ENCODE data around the gene NPAS4.
A peak's percentile ranks its signal among the peaks of the same experiment; 100 is the strongest.
"Not testable (repeated sequence)": the region's sequence is repeated elsewhere in the genome, so short reads cannot be mapped to it uniquely, and the experiment has no call there.

NPAS4 gene

DNA sequence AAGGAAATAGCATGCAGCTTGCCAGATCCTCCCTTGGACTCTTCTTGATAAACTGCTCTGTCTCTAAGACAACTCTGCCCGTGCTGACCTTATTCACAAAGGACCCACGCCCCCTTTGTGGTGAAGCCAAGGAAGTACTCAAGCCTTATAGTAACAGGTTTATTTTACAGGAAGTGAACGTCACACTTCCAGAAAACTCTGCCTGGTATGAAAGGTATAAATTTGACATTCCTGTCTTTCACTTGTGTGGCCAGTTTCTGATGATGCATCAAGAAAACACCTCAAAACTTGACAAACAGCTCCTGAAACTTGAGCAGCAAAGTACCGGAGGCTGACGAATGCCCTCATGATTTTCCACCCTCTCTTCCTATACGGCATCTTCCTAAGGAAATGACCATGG lies 33.4 kb downstream of the NPAS4 start:
- DNase-seq: no peak

DNA sequence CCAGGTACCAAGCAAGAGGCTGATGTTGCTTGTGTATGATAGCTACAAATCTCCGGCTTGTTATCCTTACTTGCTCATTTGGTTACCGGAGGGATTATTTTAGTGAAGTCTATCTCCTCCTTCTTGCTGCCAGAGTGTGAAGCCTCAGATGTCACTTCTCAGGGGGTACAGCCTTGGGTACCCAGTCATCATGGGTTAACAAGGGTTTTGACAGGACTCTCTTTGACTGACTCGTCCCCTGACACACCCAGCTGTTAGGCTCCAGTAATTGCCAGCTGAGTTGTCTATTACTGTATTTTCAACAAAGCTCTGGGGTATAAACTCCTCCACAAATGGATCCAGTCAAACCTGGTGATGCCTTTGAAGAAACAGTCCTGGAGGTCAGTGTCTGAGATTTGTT lies 34.0 kb downstream of the NPAS4 start:
- no peak for DNase-seq

DNA sequence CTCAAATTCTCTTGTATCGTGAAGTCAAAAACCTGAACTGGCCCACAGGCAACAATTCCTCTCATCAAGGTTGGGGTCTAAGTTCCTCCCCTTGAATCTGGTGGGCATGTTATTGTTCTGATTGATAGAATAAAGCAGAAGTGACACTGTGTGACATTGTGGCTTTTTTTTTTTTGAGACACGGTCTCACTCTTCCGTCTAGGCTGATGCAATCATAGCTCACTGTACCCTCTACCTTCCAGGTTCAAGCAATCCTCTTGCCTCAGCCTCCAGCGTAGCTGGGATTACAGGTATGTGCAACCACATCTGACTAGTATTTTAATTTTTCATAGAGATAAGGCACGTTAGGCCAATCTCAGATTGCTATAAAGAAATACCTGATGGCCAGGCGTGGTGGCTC lies 37.0 kb downstream of the NPAS4 start:
- DNase-seq: no peak

DNA sequence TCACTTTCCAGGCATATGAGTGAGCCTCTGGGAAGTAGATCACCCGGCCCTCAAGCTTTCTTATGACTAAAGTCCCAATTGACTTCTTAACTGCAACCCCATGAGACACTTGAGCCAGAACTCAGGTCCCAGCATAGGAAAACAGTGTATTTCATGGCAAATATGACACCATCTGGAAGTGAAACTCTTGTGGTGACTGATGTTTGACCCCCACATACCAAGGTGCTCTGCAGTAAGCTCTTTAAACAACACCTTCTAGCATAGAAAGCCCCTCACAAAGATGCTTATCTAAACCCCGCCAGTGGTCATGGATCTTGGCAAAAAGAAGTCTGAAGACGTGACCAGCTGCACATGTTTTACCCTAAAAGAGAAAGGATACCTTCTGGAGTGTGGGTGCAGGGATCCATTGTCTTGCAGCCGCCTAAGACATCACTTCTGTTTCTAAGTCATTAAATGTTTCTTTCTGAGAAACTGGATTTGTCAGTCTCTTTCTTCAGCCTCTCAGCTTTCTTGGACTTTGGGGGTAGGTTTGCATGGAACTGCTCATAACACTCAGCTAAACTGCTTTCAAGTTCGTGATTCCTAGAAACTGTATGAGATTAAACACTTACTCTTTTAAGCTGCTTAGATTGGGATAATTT lies 38.4 kb downstream of the NPAS4 start:
- no peak for DNase-seq

DNA sequence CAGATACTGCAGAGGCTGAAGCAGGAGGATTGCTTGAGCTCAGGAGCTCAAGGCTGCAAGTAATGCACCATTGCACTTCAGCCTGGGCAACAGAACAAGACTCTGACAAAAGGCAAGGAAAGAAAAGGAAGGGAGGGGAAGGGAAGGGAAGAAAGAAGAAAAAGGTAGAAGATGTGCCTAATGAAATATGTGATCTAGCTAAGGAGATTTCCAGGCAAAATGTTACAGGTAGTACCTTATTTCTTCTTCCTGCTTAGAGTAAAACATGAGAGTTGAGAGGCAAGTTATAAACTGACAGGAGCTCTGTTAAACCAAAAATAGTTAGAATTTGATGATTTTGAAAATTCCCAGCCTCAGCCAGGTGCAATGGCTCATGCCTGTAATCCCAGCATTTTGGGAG lies 41.2 kb downstream of the NPAS4 start:
- DNase-seq: no peak

DNA sequence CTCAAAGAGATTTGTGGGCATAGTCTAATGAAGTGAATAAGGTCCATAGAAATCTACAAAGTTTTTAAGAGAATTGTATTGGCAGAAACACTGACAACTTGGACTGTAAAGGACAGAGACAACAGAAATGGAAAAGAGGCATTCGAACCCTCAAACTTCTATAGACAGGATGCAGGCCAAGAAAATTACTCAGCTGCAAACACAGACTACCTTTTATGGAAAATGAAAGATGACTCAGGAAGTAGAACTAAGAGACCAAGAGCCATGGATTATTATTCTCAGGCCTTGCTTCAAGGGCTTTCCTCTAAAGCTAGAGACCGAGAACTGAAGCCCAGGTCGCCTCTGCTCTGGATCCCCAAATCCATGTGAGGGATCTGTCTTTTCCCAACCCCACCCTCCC lies 42.1 kb downstream of the NPAS4 start:
- DNase-seq: no peak

DNA sequence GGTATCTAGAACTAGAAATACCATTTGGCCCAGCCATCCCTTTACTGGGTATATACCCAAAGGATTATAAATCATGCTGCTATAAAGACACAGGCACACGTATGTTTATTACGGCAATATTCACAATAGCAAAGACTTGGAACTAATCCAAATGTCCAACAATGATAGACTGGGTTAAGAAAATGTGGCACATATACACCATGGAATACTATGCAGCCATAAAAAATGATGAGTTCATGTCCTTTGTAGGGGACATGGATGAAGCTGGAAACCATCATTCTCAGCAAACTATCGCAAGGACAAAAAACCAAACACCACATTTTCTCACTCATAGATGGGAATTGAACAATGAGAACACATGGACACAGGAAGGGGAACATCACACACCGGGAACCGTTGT lies 43.3 kb downstream of the NPAS4 start:
- not testable (repeated sequence) for DNase-seq

DNA sequence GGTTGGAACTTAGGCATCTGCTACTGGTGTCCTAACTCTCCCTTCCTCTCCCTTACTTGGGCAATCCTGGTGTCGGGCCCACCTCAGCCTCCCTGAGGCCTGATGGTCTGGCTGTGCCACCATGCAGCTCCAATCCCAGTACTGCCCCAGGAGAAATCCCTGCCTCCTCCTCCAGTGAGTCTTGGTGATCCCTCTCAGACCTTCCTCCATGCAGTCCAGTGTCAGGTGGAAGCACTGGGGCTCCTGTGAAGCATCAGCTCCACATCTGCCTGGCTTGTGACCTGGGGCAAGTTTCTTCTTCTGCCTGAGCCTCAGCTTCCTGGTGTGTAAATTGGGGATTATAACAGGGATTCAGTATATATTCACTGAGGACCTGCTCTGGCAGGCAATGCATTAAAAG lies 44.1 kb downstream of the NPAS4 start:
- no peak for DNase-seq

DNA sequence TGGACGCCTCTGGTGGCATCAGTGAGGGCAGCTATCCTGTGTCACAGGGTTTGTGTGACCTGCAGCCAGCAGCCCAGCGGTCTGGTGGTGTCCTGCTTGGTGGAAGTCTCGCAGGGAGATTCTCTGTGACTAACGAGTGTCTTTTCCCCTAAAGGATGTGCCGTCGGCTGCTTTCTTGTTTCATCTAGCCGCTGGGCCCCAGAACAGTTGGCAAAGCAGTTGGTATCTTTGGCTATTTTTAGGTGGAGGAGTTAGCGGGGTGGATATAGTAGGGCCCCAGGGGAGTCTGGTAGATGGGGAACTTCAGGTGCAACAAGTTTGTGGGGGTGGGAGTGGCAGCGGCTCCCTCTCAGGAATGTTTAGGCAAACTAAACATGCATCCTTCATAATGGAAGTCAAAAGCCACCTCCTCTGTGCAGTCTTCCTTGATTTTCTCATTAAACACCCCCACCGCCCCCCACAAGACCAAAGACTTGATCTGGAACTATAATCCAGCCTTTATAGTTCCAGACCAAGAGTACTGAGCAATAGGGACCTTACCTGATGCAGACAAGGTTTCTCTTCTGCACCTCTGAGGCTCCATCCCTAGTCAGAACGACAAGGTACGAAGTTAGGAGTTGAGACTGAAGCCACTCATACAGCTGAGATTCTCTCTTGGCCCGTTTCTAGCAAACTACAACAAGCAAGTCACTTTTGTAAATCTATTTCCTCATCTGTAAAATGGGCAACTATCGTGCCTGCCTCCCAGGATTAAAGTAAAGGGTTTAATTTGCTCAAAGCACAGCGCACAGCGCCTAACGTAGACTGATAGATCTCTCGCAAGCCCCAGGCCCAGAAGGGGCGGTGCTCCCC lies 44.8 kb downstream of the NPAS4 start:
- no peak for DNase-seq

DNA sequence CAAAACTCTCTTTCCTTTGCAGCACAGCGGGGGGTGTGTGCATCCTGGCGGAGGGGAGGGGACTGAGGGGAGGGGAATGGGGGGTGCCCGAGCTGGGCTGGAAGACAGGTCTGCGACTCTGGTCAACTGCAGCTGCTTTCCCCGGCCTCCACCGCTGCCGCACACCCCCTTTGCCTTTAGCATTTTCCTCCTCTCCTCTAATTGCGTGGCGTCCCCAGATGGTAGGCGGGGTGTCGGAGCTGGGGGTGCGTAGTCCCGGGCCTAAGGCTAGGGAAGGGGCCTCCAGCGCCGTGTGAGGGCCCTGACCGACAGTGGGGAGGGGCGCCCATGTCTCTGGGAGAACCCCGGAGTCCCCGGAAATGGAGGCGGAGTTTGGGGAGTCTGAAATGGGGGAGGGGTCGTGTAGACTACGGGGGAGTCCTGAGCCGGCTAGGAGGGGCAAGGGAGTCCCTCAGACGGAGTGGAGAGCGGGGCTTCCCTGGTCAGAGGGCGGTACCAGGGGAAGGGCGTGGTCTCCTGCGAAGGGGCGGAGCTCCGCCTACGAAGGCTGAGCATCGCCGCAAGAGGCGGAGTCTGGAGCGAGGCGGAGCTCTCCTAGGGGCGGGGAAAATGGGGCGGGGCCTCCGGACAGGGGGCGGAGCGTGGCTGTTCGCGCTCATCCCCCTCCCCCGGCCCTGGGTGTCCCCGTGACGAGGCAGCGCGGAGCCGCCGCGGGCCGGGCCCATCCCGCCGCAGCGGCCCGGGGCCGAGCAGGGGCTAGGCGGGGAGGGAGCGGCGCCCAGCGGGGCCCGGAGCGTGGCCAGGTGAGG lies 45.6 kb downstream of the NPAS4 start, which contains the start of gene PELI3:
PELI3 (plus strand) TSS at position 681 of the 809 bp plus-strand sequence. CDS start 1,224 bp downstream, outside the sequence.
- DNase-seq: peak; percentile 35 to 97 (median 90)

DNA sequence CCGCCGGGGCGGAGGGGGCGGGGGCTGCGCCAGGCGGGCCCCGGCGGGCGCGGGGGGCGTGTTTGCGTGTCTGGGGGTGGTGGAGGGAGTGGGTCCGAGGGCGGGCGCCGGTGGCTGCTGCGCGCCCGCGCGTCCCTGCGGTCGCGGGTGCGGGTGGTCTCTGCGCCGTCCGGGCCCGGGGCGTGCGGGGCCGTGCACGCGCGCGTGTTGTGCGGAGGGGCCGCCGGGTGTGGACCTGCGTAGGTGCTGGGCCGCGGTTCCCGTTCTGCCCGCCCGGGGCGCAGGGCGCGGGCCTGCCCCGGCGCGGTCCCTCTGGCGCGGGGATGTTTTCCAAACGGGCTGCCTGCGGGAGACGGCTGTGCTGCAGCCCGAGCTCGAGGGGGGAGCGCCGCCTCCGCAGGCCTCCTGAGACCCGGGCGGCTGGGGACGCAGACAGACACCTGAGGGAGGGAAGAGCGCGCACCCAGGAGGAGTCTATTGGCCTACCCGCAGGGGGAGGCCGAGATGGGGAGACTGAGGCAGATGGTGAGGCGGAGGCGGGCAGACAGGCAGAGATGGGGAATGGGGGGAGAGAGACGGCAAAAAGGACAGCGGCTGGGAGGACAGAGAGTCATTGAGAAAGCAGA lies 46.3 kb downstream of the NPAS4 start:
- peak in 15 of 56 donors; percentile 7 to 67 (median 24) for DNase-seq

DNA sequence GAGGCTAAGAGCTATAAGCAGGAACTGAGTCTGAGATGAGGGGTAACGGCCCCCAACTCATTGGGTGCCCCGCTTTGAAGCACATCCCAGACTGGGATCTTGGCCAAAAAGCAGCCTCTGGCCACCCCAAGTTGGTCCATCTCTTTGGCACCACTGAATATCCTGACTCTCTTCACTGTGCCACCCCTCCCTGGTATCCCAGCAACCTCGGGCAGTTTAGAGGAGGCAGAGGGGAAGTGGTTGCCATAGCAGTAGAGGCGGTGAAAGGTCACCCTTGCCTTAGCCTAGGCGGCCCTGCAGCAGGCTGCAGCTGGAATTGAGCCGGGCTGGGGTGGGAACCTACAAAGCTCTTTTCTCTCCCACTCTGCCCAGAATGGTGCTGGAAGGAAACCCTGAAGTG lies 46.9 kb downstream of the NPAS4 start:
- DNase-seq: peak in 9 of 56 donors; percentile 9 to 24 (median 11)

DNA sequence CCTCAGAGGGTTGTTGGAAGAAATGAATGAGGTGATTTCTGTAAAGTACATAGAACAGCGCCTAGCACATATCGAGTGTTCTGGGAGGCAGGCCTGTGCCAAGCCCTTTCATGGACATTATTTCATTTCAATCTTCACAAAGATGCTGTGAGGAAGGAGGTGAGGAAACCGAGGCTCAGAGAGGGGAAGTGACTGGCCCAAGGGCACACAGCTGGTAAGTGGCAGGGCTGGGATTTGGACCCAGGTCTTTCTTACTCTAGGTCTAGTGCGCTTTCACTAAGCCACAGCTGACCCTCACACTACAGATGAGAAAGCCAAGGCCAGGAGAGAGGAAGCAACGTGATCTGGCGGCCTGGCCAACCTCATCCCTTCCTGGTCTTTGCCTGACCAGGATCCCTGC lies 47.9 kb downstream of the NPAS4 start:
- no peak for DNase-seq

DNA sequence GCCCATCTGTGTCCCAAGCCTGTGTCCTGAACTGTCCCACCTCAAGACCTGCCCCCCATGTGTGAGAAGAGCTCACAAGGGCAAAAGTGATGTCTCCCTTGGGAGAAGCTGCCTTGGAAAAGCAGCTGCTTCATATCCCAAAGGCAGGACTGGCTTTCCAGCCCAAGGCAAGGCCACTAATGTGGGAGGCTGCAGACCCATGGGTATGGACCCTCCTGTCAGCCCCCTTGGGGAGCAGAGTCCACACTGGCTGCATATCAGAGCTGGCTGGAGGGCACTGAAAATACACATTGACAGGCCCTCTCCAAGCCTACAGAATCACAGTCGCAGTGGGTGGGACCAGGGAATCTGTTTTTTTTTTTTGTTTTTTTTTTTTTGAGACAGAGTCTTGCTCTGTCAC lies 48.6 kb downstream of the NPAS4 start:
- DNase-seq: no peak

DNA sequence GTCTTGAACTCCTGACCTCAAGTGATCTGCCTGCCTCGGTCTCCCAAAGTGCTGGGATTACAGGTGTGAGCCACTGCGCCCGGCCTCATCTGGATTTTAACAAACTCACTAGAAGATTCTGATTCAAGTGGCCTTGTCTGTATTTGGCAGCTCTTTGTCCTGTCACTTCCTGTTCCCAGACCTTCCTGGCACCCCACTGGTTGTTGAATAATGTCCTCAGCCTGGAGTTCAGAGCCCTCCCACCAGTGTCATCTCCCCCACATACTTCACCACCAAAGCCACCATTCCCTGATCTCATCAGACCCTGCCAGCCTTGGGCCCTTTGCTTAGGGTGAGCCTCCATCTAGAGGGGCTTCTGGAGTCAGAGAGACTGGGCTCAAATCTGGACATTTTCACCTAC lies 49.2 kb downstream of the NPAS4 start:
- DNase-seq: no peak

DNA sequence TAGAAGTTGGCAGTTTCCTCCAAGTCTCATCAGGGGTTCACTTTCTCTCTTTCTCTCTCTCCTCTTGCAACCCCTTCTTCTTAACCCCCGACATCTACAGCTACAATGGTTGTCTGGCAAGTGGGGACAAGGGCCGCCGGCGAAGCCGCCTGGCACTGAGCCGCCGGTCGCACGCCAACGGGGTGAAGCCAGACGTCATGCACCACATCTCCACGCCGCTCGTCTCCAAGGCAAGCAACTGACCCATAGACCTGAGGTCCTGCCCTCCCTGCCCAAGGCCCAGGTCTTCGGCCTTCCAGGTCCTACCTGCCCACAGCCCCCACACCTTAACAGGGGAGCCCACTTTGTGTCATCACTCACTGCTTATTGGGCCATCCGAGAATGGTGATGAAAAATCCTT lies 50.3 kb downstream of the NPAS4 start:
- no peak for DNase-seq

DNA sequence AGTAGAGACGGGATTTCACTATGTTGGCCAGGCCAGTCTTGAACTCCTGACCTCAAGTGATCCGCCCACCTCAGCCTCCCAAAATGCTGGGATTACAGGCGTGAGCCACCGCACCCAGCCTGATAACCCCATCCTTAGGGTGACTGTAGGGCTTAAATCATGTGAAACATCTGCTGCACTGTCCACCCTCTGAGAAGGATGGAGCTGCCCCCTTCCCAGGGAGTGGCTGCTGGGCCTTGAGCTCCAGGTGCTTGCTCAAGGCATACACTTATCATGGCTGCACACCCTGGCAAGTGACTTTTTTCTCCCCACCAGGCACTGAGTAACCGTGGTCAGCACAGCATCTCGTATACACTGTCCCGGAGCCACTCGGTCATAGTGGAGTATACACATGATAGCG lies 51.2 kb downstream of the NPAS4 start:
- DNase-seq: no peak

DNA sequence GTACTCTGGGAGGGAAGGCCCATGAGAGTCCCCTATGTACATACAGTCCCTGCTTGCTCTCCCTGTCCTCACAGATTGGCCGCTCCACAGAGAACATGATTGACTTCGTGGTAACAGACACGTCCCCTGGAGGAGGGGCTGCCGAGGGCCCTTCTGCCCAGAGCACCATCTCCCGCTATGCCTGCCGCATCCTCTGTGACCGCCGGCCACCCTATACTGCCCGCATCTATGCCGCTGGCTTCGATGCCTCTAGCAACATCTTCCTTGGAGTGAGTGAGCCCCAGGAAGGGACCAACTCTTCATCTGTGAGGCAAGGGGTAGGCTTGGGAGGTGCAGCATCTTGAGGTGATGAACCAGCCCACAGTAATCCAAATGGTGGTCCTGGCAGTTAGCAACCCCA lies 52.3 kb downstream of the NPAS4 start:
- no peak for DNase-seq

DNA sequence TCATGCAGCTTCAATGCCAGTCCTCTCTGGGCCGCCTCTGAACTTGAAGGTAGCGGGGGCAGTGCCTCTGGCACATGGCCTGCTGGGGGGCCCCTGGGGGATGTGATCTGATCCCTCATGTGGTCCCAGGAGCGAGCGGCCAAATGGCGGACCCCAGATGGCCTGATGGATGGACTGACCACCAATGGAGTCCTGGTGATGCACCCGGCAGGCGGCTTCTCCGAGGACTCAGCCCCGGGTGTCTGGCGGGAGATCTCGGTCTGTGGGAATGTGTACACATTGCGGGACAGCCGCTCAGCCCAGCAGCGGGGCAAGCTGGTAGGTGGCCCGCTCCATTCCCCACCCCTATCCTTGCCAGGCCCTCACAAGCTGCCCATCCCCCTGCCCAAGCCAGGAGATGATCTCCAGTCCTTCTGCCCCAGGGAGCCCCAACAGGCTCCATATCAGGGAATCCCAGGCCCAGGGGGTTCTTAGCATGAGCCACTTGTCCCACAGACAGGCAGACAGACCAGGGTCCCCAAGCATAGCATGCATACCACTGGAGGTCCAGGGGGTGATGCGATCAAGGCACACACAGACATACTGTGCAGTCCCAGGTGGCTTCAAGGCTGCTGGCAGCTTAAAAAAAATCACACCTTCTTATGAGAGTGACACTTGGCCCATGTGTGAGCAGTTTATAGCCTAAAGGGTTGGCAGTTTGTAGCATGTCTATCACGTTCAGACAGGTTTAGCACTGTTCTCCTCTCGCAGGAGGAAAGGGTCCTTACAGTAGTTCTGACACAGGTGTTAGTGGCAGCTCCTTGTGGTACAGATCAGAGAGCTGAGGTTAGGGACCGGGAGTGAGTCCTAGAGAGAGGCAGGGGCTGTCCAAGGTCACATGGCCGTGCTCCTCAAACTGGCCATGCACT lies 53.0 kb downstream of the NPAS4 start:
- no peak for DNase-seq

DNA sequence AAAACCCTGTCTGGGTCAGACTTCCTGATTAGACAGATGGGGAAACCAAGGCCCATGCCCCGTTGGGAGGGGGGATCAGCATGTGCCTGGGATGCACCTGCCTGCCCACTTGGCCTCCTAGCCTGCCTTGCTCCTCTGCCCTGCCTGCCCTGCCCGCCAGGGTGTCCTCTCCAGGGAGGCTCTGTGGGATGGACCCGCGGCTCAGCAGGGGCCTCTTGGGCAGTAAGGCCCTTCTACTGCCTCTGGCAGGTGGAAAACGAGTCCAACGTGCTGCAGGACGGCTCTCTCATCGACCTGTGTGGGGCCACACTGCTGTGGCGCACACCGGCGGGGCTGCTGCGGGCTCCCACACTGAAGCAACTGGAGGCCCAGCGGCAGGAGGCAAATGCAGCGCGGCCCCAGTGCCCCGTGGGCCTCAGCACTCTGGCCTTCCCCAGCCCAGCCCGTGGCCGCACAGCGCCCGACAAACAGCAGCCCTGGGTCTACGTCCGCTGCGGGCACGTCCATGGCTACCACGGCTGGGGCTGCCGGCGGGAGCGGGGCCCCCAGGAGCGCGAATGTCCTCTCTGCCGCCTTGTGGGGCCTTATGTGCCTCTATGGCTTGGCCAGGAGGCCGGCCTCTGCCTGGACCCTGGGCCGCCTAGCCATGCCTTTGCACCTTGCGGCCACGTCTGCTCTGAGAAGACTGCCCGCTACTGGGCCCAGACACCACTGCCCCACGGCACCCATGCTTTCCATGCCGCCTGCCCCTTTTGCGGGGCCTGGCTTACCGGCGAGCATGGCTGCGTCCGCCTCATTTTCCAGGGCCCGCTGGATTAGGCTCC lies 54.7 kb downstream of the NPAS4 start:
- DNase-seq: no peak
